ENCODE measurements around the gene GNG4. TPM values are rescaled to one million over a fixed set of nuclear protein-coding genes. Genes with fewer than 3 reads are reported as not detected.

The GNG4 gene
- total RNA-seq, 1 donor from 2014 or later, result not detected

DNA sequence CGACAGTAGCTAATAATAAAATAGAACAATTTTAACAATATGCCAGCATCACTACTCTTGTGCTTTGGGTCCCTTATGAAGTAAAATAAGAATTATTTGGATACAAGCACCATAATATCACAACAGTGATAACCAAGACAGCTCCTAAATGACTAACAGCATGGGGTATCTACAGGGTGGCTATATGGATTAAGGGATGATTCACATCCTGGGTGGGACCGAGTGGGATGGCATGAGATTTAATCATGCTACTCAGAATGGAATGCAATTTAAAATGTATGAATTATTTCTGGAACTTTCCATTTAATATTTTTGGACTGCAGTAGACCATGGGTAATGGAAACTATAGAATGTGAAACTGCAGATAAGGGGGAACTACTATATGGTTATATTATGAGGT is 117.2 kb downstream of the GNG4 start:
- no peaks in the 10 kb centered on the region for H3K4me1 ChIP-seq
- no peak for DNase-seq
- no peaks in the 10 kb centered on the region for H3K9me3 ChIP-seq
- no peak overlapping the region for H3K4me3 ChIP-seq
- ATAC-seq, result no peak
- intact Hi-C loops (cut with DNase I), result no loop called here
- no peaks in the 10 kb centered on the region for H3K27me3 ChIP-seq (ENCODE audit: low read depth)
- H3K36me3 ChIP-seq, result no peaks in the 10 kb centered on the region
- TF ChIP-seq, protein P1, sequence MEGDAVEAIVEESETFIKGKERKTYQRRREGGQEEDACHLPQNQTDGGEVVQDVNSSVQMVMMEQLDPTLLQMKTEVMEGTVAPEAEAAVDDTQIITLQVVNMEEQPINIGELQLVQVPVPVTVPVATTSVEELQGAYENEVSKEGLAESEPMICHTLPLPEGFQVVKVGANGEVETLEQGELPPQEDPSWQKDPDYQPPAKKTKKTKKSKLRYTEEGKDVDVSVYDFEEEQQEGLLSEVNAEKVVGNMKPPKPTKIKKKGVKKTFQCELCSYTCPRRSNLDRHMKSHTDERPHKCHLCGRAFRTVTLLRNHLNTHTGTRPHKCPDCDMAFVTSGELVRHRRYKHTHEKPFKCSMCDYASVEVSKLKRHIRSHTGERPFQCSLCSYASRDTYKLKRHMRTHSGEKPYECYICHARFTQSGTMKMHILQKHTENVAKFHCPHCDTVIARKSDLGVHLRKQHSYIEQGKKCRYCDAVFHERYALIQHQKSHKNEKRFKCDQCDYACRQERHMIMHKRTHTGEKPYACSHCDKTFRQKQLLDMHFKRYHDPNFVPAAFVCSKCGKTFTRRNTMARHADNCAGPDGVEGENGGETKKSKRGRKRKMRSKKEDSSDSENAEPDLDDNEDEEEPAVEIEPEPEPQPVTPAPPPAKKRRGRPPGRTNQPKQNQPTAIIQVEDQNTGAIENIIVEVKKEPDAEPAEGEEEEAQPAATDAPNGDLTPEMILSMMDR (IDR thresholded peaks at IDR 0.05), result no peak
- H3K27ac ChIP-seq, result no peak overlapping the region

DNA sequence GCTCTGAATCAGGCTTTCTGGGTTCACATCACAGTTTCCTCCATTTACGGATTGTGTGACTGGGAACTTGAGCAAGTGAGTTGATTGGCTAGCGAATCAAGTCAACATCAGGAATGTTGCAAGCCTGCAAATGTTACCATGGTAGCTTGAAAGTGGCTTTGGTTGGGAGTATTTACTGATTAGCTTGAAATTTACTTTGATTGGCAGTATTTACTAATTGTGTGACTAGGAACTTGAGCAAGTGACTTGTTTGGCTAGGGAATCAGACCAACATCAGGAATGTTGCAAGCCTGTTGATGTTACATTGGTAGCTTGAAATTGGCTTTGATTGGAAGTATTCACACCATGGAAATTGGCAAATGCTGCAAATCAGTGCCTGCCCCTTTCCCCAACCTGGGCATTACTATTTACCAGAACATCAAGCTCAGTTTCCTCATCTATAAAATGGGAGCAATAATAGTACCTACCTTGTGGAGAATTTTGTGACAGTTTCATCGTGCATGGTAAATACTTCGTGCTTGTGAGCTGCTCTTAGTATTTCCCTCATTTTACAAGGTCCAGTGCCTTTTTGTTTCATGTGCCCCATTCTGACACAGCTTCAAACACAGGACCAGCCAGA is 122.3 kb downstream of the GNG4 start:
- TF ChIP-seq, protein P1 (IDR thresholded peaks at IDR 0.05), result no peak
- H3K4me3 ChIP-seq, result no peak overlapping the region
- peak; percentile 51 to 89 for ATAC-seq
- DNase-seq, result no peak
- no peaks in the 10 kb centered on the region for H3K36me3 ChIP-seq
- intact Hi-C loops (cut with DNase I), result no loop called here
- no peaks in the 10 kb centered on the region for H3K9me3 ChIP-seq
- H3K27ac ChIP-seq, result no peak overlapping the region
- H3K27me3 ChIP-seq (ENCODE audit: low read depth), result no peaks in the 10 kb centered on the region
- no peaks in the 10 kb centered on the region for H3K4me1 ChIP-seq

DNA sequence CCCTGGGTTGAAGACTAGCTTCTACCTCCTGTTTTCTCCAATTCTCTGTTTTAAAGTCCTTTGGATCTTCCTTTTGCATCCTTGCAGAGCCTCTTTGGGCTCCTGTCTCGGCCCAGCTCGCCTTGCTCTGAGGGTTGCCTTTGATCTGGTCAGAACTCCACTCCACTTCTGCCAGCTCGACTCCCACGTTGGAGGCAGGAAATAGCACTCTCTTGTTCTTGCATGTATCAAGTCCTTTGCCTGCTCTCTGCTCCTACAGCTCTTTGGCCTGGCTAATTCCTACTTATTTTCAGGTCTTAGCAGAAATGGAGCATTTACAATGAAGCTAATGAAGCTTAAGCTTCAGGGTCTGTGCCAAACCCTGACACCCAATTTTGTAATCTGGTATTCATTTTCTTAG is 124.3 kb downstream of the GNG4 start:
- no peak overlapping the region for H3K4me3 ChIP-seq
- no peak overlapping the region for H3K27ac ChIP-seq
- intact Hi-C loops (cut with DNase I), result no loop called here
- H3K9me3 ChIP-seq, result no peaks in the 10 kb centered on the region
- DNase-seq, result no peak
- H3K27me3 ChIP-seq (ENCODE audit: low read depth), result no peaks in the 10 kb centered on the region
- no peaks in the 10 kb centered on the region for H3K4me1 ChIP-seq
- no peak for ATAC-seq
- H3K36me3 ChIP-seq, result no peaks in the 10 kb centered on the region
- TF ChIP-seq, protein P1 (IDR thresholded peaks at IDR 0.05), result no peak

DNA sequence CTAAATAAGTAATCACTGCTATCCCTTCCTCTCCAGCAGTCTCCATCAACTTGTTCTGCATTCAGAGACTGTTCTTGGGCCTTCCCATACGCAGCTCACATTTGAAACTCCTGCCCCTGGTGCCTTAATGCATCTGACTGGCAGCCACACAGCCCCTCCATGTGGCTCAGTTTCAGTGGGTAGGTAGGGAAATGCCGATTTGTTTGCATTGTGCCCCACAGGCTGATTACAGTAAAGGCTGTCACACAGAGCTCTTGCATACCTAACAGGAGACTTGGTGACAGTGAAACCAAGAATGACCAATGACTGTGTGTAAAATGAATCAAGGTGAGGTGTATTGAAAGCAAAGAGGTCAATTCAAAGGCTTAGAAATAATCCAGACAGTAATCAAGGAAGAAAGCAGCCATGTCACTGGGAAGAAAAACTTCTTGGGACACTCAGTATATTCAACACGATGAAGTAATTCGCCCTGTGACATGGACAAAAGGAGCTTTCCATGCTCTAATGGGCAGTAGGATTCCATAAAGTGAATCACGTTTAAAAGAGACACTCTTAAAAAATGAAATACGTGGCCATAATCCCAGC is 132.6 kb downstream of the GNG4 start:
- no peak overlapping the region for H3K27ac ChIP-seq
- H3K4me3 ChIP-seq, result no peak overlapping the region
- intact Hi-C loops (cut with DNase I), result no loop called here
- H3K4me1 ChIP-seq, result no peaks in the 10 kb centered on the region
- no peaks in the 10 kb centered on the region for H3K36me3 ChIP-seq
- no peaks in the 10 kb centered on the region for H3K9me3 ChIP-seq
- TF ChIP-seq, protein P1 (IDR thresholded peaks at IDR 0.05), result no peak
- no peak for ATAC-seq
- DNase-seq, result no peak
- H3K27me3 ChIP-seq (ENCODE audit: low read depth), result peaks cover 5% of the 10 kb centered on the region

DNA sequence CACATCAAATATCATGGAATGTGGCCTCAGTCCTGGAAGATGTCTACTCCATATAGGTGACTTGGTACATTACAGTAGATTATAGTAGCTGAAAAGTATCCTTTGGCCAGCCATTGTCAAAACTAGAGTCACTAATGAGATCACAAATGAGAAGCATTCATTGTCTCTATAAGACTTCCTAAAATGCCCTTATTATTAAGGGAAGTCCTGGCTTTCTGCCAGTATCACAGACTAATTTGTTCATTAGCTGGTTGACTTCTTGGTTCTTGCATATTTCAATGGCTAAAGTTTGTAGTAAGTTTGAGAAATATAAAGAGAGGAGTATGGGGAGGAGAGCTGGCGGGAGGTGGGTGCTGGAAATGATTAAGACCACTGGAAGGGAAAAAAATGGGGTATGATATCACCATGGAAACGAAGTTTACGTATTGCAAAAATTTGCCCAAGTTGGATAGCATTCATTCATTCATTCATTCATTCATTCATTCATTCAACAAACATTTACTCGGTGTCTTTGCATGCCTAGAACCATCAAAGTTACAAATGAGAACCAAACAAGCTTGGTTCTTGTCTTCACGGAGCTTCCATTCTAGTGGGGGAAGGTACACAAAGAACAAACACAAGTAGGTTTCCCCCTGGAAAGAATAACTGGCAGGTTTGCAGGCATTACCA is 133.6 kb downstream of the GNG4 start:
- no peak overlapping the region for H3K4me3 ChIP-seq
- ATAC-seq (no peak), DNase-seq (no peak)
- H3K27ac ChIP-seq, result no peak overlapping the region
- intact Hi-C loops (cut with DNase I), result no loop called here
- H3K4me1 ChIP-seq, result no peaks in the 10 kb centered on the region
- H3K27me3 ChIP-seq (ENCODE audit: low read depth), result peaks cover 5% of the 10 kb centered on the region
- H3K9me3 ChIP-seq, result no peaks in the 10 kb centered on the region
- TF ChIP-seq, protein P1 (IDR thresholded peaks at IDR 0.05), result no peak
- no peaks in the 10 kb centered on the region for H3K36me3 ChIP-seq
